GM12892 (cell line): Measurements from ENCODE around the gene P2RY6.

ENCODE experiments used
- POLR2A ChIP-seq: IDR thresholded peaks from 2 replicates; pipeline ENCODE4 v1.6.1; 2011; ENCODE audit warnings: low read depth, low read length, control low read depth
- POLR2AphosphoS5 ChIP-seq: IDR thresholded peaks from 2 replicates; pipeline ENCODE4 v1.6.1; 2011; ENCODE audit warnings: low read depth, low read length, control low read depth
- TAF1 ChIP-seq: IDR thresholded peaks from 2 replicates; pipeline ENCODE4 v1.6.1; 2011; ENCODE audit warnings: low read depth, mild to moderate bottlenecking, control low read depth, low read length, borderline replicate concordance

GRCh38 chr11:73257342-73258103, 14.6 kb upstream of the P2RY6 start:
- TF ChIP-seq POLR2AphosphoS5, result no peak
- TF ChIP-seq POLR2A, result no peak
- no peak for TF ChIP-seq TAF1
